GM19467 (cell line): Measurements from ENCODE around the gene CACNA2D3.
"Not testable (repeated sequence)": the region's sequence is repeated elsewhere in the genome, so short reads cannot be mapped to it uniquely, and the experiment has no call there.

Experiments used
- ATAC-seq: cut with Tn5 transposase; IDR thresholded peaks from one replicate; pipeline ENCODE4 v1.9.1; 2021; ENCODE audit warnings: mild to moderate bottlenecking, moderate library complexity; ENCODE audit not compliant: unreplicated experiment

The CACNA2D3 gene

GRCh38 chr3:54968546-54969172 lies 846.3 kb downstream of the CACNA2D3 start:
- ATAC-seq: no peak

DNA sequence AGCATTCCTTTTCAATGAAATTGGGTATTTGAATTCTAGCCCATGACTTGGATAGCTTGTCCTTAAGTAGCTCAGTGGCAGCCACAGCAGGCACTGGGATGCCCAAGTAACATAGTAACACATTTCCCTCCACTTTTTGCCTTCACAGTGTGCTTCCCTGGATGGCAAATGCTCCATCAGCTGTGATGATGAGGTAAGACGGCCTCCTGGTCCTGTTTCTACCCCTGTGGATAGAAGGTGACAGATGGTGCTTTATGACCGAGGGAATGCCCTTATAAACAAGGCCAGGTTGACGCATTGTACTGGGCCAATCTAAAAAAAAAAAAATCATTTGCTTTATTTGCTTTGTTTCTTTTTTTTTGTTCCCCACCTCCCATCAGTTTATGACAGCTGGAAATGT lies 847.3 kb downstream of the CACNA2D3 start:
- ATAC-seq: no peak

DNA sequence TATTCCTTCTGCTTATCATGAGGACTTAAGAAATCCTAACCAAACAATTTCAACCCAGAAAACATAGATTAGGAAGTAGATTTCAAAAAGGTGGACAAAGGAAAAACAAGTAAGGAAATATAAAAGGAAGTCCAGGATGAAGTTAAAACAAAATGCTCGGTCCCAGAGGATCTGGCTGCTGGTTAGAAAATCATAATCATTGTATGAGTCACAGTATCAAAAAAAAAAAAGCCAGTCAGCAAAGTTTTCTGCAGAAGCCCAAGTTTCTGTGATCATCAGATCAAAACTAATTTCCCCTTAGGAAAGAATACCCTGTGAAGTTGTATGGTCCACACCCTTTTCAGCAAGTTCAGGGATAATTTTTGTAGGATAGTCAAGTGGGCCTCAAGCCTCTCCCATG lies 848.5 kb downstream of the CACNA2D3 start:
- ATAC-seq: no peak

DNA sequence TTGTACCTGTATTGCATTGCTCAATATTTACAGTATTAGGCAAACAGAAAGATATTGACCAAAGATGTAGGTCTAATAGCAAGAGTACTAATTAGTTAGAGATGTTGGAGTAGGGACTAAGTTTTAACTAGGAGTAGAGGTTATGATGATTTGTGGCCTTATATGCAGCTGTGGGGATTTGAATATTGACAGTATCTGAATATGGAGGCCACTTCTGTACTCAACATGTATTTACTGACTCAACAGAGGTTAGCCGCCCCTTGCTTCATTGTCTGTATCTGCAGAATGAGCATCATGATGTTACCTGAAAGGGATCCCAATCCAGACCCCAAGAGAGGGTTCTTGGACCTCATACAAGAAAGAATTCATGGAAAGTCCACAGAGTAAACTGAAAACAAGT lies 855.1 kb downstream of the CACNA2D3 start:
- ATAC-seq: no peak

GRCh38 chr3:54977946-54978345 lies 855.6 kb downstream of the CACNA2D3 start:
- not testable (repeated sequence) for ATAC-seq

GRCh38 chr3:54982807-54983206 lies 860.5 kb downstream of the CACNA2D3 start:
- ATAC-seq: no peak

DNA sequence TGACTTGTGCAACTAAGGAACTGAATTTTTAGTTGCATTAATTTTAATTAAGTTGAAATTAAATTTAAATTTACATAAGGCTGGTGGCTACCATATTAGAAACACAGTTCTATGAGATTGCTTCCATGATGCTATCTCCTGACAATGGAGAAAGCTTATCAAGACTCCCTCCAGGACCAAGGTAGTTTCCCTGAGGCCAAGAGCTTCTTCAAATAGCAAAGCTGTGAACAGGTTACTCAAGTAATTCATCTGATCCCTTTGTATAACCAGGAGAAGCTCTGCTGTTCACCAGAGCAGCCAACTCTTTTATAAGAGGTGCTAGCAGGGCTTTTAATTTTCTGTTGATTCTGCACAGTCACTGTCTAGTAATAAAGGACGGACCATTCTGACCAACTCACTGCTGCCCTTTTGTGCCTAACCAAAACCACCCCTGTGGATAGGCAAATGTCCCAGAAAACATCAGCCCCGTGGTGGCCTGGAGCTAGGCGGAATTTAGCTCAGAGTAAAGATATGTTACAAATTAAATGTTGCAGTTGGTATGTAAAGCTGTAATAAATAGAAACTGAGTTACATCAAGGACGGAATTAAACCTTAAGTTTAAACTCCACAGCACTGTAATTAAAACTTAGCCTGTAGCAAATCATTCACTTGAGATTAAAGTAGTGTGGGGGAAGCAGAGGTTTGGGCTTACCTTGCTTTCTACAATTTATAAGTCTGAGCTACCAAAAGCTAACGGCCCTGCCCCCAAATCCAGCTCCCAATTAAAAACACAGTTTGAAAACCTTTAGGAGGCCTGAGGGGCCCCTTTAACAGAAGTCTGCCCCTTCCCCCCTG lies 861.1 kb downstream of the CACNA2D3 start:
- no peak for ATAC-seq

DNA sequence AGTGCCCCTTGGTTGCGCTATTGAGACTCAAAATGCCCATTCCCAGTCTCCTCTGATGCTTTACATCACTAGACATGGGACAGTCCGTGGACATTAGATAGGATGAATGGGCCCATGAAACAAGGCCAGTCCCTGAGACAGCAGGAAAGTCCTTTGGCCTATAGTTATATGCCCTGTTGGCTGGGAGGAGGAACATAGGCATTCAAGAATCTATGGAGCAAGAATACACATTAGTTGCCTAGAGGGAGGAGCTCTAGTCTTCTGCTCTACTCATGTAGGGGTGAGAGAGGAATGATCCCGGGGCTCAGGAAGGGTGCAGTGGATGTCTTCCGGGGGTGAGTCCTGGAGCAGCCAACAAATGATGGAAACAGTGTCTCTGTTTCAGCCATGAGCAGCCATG lies 863.5 kb downstream of the CACNA2D3 start:
- ATAC-seq: no peak

DNA sequence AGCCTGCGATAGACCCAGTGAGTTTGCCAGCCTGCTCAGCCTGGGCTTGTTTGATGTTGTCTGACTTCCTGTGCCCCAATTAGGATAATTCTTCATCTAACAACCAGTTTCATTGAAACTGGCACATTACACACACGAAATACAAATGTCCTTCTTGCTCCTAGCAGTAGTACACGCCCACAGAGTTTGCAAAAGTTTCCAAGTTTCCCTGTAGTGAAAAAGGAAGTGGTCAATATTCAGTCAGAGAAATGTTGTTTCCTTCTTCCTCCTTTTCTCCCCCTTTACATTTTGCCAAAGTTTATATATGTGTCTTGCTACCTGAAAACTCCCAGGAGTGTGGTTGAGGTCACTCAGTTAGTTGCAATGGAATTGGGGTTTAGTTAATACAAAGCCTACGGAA lies 863.9 kb downstream of the CACNA2D3 start:
- no peak for ATAC-seq

- no peak for ATAC-seq
Measured at GRCh38 chr3:54987719-54988118, 865.4 kb downstream of the CACNA2D3 start.

DNA sequence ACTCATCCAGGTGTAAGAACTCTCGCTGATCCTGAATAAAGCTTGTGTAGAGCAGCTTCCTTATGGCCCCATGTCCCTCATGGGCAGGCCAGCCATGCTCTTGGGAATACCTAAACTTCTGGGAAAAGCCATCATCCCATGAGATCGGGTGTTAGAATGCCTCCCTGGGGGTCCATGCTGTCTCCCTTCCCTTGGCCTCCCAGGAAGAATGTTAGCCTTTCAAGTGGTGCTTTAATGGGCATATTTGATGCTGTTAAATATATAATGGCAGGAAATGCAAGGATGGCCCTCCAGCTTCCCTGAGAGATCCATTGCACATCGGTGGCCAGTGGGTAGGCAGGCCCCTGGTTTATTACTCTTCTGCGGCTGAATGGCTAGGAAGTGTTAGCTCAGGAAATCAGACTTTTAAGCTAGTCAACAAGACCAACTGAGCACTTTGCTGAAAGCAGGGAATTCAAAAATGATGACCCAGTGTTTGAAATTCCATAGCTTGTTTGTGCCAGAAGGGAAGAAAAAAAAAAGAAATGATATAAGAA lies 866.0 kb downstream of the CACNA2D3 start:
- ATAC-seq: no peak

DNA sequence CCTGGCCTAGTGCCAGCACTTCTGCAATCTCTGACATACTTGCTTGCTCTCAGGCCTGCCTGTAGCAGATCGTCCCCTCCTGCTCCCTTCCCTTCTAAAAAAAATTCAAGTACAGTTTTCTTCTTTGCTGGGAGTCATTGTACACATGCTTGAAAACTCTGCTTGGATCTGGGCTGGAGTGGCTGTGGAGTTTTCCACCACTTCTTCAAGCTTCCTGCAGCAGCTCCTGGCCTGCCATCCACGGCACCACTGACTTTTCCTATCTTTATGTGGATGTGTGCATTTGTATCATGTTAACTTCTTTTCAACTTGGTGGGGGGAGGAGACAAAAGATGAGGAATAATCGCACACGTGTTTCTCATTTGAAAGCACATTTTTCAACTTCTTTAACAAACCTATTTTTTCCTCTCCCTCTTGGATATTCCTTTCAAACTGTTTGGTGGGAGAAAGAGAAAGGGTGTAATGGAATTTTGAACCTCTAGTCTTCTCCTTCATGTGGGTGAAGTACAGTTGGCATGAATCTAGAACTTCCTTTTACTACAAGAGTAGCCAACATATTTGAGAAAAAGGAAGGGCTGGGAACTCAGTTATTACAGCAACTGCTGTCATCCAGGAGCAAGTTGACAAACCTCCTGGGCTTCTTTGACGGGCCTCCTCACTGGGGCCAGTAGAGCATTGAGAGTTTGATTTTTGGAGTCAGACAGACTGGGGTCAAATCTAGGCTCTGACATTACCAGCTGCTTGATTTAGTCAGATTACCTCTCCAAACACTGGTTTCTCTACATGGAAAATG lies 866.7 kb downstream of the CACNA2D3 start:
- ATAC-seq: no peak

- no peak for ATAC-seq
Measured at GRCh38 chr3:54994111-54994513, 871.8 kb downstream of the CACNA2D3 start.

GRCh38 chr3:54999159-54999558 lies 876.8 kb downstream of the CACNA2D3 start:
- ATAC-seq: no peak

DNA sequence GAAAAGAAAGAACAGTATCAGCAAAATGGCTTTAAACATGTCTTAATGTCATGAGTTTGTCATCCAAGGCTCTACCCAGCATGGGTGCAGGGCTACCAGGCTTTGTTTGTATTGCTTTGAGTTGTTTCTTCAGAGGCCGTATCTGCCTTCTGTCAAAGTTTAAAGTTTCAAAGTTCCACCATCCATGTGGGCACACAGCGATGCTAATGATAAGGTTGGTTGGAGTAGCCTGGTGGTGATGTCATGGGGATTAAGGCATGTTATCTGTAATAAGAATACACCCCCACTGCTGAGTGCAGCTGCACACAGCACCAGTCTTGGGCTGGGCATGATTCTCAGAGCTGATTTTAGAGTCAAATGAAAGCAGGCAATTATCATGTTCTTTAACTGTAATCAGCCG lies 877.5 kb downstream of the CACNA2D3 start:
- ATAC-seq: no peak

DNA sequence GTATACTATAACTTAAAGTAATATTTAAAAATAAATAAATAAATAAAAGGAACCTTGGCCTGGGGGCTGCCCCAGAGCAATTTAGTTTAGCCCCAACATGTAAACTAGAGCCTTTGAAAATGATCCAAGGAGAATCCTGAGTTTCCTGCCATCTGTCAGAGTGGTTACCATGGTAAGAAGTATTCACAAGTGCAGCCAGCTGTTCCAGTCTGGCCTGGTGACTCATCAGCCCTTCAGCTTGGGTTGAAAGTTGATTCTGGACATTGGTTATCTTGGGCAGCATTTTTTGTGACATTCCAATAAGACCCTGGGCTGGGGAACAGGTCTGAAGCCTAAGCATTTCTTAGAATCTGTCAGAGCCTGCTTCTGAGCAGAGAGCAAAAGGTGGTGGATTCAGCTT lies 878.2 kb downstream of the CACNA2D3 start:
- ATAC-seq: no peak

- ATAC-seq: no peak
Measured at GRCh38 chr3:55000953-55001352, 878.6 kb downstream of the CACNA2D3 start.

GRCh38 chr3:55002416-55002930 lies 880.1 kb downstream of the CACNA2D3 start:
- no peak for ATAC-seq

DNA sequence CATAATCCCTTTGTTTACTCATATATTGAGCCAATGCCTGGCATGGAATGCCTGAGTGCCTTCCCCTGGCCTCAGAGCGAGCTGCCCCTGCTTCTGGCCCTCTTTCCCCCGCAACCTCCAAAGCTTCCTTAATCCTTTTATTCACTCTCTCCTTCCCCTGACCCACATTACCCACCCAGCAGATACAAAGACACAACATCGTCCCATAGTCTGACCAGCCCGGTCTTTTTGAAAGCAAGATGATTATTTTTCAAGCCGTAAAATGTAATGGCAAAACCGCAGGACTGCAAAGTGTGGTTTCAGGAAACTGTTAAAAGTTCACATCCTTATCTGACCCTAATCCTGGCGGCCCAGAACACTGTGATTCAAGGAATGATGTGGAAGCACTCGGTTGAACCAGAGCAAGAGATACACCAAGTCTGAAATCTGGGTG lies 883.9 kb downstream of the CACNA2D3 start:
- no peak for ATAC-seq

DNA sequence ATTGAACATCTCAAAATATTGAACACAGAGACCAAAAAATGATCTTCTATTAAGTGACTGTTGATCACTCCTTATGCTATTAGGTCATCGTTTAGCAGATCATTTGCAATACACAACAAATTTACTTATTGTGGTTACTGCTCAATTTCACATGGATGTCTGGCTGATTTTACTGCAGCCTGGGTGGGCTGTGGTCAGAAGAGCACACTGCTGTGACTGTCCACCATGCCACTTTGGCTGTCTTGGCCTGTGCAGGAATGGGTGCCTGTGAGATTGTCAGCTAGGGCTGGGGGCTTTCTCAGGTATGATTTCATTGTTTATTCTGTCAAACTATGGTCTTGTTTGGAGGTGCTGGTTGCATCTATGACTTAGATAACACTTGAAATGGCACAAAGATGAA lies 885.6 kb downstream of the CACNA2D3 start:
- no peak for ATAC-seq

DNA sequence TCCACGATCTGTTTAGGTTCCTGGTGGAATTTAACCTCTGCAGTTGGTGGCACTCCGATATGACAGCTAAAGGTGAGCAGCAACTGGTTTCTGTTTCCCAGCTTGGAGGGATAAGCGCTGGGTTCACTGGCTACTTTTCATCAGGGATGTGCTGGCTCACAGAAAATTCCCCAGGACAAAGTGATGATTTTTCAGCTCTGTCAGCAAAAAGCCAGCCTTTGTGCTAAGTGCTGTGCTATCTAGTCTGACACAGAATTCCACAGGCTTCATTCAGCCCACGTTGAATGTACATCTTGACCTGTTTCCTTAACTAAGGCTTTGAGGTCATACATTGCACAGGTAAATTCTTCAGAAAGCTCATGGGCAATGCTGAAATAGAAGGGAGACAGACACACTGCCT lies 887.0 kb downstream of the CACNA2D3 start:
- no peak for ATAC-seq
